ENCODE data around the gene ZBTB34.

DNA sequence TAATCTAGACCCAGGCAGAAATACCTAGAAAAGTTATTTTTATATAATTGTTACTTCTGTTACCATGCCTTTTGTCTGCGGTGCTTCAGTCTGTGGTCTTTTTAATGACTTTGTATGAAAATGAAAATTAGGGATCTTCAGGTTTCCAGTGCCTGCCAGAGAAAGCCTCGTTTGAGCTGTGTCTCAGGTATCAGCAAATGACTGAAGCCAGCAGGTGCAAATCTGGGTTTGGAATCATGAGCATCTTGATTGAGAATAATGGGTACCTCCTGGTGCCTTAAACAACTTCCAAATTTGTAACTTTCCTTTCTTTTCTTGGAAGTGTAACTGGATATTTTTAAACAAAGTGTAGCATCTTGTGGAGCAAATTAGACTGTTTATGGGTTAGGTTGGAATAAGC is 4.3 kb downstream of the ZBTB34 start:
- TF ChIP-seq, protein P1, sequence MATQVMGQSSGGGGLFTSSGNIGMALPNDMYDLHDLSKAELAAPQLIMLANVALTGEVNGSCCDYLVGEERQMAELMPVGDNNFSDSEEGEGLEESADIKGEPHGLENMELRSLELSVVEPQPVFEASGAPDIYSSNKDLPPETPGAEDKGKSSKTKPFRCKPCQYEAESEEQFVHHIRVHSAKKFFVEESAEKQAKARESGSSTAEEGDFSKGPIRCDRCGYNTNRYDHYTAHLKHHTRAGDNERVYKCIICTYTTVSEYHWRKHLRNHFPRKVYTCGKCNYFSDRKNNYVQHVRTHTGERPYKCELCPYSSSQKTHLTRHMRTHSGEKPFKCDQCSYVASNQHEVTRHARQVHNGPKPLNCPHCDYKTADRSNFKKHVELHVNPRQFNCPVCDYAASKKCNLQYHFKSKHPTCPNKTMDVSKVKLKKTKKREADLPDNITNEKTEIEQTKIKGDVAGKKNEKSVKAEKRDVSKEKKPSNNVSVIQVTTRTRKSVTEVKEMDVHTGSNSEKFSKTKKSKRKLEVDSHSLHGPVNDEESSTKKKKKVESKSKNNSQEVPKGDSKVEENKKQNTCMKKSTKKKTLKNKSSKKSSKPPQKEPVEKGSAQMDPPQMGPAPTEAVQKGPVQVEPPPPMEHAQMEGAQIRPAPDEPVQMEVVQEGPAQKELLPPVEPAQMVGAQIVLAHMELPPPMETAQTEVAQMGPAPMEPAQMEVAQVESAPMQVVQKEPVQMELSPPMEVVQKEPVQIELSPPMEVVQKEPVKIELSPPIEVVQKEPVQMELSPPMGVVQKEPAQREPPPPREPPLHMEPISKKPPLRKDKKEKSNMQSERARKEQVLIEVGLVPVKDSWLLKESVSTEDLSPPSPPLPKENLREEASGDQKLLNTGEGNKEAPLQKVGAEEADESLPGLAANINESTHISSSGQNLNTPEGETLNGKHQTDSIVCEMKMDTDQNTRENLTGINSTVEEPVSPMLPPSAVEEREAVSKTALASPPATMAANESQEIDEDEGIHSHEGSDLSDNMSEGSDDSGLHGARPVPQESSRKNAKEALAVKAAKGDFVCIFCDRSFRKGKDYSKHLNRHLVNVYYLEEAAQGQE (IDR thresholded peaks at IDR 0.05; ENCODE audit: low read depth) = no peak
- TF ChIP-seq EP300 (IDR thresholded peaks at IDR 0.05; ENCODE audit: borderline replicate concordance) (no peak), EGR1 (IDR thresholded peaks at IDR 0.05) (no peak)
